MM.1S (cell line): ENCODE measurements around the gene CD44.

Source experiments
- DNase-seq: peaks from one replicate; pipeline ENCODE4 v3.0.0-alpha.2; 2015
- H2AFZ ChIP-seq: fragments of 300-600 bp; sonication (generic); 2 replicates; pipeline ENCODE4 v1.6.0; 2016; ENCODE audit warnings: antibody characterized with exemption, low read length
- H3F3A ChIP-seq: fragments of 300-600 bp; sonication (generic); 2 replicates; pipeline ENCODE4 v1.6.1; 2016; ENCODE audit warnings: mild to moderate bottlenecking, antibody characterized with exemption, low read length, moderate library complexity, mixed read lengths; ENCODE audit not compliant: insufficient read depth
- H3K27ac ChIP-seq: fragments of 300-600 bp; sonication (generic); 2 replicates; pipeline ENCODE4 v1.5.1; 2016; ENCODE audit warnings: mild to moderate bottlenecking, low read length
- H3K27me3 ChIP-seq: fragments of 300-600 bp; sonication (generic); replicated peaks from 2 replicates; pipeline ENCODE4 v1.6.0; 2016; ENCODE audit warnings: low read length; ENCODE audit not compliant: insufficient read depth
- H3K36me3 ChIP-seq: fragments of 300-600 bp; sonication (generic); replicated peaks from 2 replicates; pipeline ENCODE4 v1.6.1; 2016; ENCODE audit warnings: mild to moderate bottlenecking, low read length, mixed read lengths; ENCODE audit not compliant: insufficient read depth
- H3K4me1 ChIP-seq: fragments of 300-600 bp; sonication (generic); 2 replicates; pipeline ENCODE4 v1.6.1; 2016; ENCODE audit warnings: low read length, mixed read lengths
- H3K4me2 ChIP-seq: fragments of 300-600 bp; sonication (generic); 2 replicates; pipeline ENCODE4 v1.6.0; 2016; ENCODE audit warnings: low read depth, low read length
- H3K4me3 ChIP-seq: fragments of 300-600 bp; sonication (generic); 2 replicates; pipeline ENCODE4 v1.5.1; 2016; ENCODE audit warnings: low read length, mixed read lengths
- H3K79me2 ChIP-seq: fragments of 300-600 bp; sonication (generic); 2 replicates; pipeline ENCODE4 v1.6.1; 2016; ENCODE audit warnings: mixed run types, low read length, mixed read lengths
- H3K9ac ChIP-seq: fragments of 300-600 bp; sonication (generic); 2 replicates; pipeline ENCODE4 v1.6.1; 2016; ENCODE audit warnings: low read length, mixed read lengths
- H3K9me2 ChIP-seq: fragments of 300-600 bp; sonication (generic); replicated peaks from 2 replicates; pipeline ENCODE4 v1.6.1; 2016; ENCODE audit warnings: mild to moderate bottlenecking, low read length, mixed read lengths; ENCODE audit not compliant: insufficient read depth
- H3K9me3 ChIP-seq: fragments of 300-600 bp; sonication (generic); replicated peaks from 2 replicates; pipeline ENCODE4 v1.6.1; 2016; ENCODE audit warnings: mild to moderate bottlenecking, low read length, mixed read lengths; ENCODE audit not compliant: insufficient read depth
- H4K20me1 ChIP-seq: fragments of 300-600 bp; sonication (generic); 2 replicates; pipeline ENCODE4 v1.6.1; 2016; ENCODE audit warnings: mild to moderate bottlenecking, low read length, moderate library complexity, mixed read lengths; ENCODE audit not compliant: insufficient read depth
- CTCF ChIP-seq: fragments of 300-600 bp; sonication (generic); IDR thresholded peaks from 2 replicates; pipeline ENCODE4 v1.5.1; 2016; ENCODE audit warnings: antibody characterized with exemption, low read length, mixed read lengths
- EZH2 ChIP-seq: fragments of 300-600 bp; sonication (generic); optimal IDR thresholded peaks from 2 replicates; pipeline ENCODE3; 2017; ENCODE audit warnings: low read depth, mild to moderate bottlenecking, antibody characterized with exemption, low read length, mixed read lengths
- EZH2phosphoT487 ChIP-seq: fragments of 300-600 bp; sonication (generic); IDR thresholded peaks from 2 replicates; pipeline ENCODE4 v1.6.1; 2018; ENCODE audit warnings: antibody characterized with exemption, low read length

CD44 gene

DNA sequence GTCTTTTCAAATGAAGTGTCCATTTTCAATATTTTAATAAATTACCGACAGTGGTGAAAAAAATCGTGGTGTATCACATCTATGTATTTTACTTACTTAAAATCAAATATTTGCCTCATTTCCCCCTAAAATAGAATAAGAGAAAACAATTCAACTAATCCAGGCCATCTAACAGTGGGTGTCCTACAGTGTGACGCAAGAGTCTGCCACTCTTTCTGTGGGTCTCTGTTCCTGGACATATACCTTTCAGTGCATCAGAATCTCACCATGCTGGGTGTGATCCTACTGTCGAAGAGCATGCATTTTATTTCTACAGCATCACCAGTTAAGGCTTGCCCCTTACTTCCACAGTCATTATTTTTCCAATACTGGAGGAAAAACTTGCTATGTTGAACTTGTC, 111.2 kb downstream of the CD44 start:
- Histone ChIP-seq H3K27me3 (no peaks in the 10 kb centered on the region), H2AFZ (no peak overlapping the region), H3K4me1 (no peaks in the 10 kb centered on the region), H4K20me1 (no peaks in the 10 kb centered on the region), H3K4me3 (no peak overlapping the region), H3K36me3 (no peaks in the 10 kb centered on the region), H3K9me3 (no peaks in the 10 kb centered on the region), H3K27ac (no peak overlapping the region), H3K9me2 (no peaks in the 10 kb centered on the region), H3K79me2 (no peaks in the 10 kb centered on the region), H3K4me2 (no peak overlapping the region), H3F3A (no peaks in the 10 kb centered on the region), H3K9ac (no peak overlapping the region)
- TF ChIP-seq EZH2 (no peak), CTCF (no peak), EZH2phosphoT487 (no peak)
- no peak for DNase-seq

DNA sequence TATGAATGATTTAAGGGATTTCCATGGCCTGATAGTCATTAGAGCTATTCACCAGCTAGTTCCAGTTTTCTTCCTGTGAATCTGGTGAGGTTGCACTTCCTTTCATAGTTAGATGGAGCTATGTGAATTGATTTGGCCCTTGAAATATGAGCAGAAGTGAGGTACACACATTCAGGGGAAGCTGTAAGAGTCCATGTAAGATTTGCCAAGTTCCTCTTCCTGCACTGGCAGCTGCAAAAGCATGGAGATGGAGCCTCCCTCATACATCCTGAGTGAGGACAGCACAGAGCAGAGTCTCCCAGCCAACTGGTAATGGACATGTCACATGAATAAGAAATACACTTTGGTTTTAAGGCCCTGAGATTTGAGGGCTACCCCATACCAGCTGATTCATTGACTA, 111.7 kb downstream of the CD44 start:
- H4K20me1 ChIP-seq, result no peaks in the 10 kb centered on the region
- H3K9ac ChIP-seq, result no peak overlapping the region
- no peaks in the 10 kb centered on the region for H3K9me3 ChIP-seq
- H3K79me2 ChIP-seq, result no peaks in the 10 kb centered on the region
- H3K27ac ChIP-seq, result no peak overlapping the region
- TF ChIP-seq CTCF (no peak), EZH2 (no peak), EZH2phosphoT487 (no peak)
- no peak overlapping the region for H3K4me3 ChIP-seq
- no peak overlapping the region for H2AFZ ChIP-seq
- H3K9me2 ChIP-seq, result no peaks in the 10 kb centered on the region
- H3K4me1 ChIP-seq, result no peaks in the 10 kb centered on the region
- no peak for DNase-seq
- H3K4me2 ChIP-seq, result no peak overlapping the region
- no peaks in the 10 kb centered on the region for H3F3A ChIP-seq
- no peaks in the 10 kb centered on the region for H3K27me3 ChIP-seq
- no peaks in the 10 kb centered on the region for H3K36me3 ChIP-seq

DNA sequence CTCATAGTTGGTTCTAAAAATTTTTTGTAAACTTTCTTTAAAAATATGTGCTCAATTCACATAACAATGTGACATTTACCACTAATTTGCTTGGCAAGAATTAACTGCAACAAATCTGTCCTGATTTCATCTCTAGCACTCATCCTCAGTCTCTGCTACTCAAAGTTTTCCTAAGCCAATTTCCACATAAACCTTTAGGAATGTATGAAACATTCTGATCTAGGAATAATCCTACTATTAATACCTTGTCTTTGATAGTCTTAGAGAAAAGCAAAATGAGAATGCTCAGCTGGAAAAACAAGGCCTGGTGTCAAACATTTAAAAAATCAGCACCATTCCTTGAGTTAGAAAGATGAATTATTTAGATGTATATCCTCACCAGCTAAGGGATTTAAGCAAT, 114.3 kb downstream of the CD44 start:
- Histone ChIP-seq H3F3A (peaks cover 10% of the 10 kb centered on the region), H4K20me1 (no peaks in the 10 kb centered on the region), H3K9ac (no peak overlapping the region), H3K79me2 (no peaks in the 10 kb centered on the region), H3K4me3 (no peak overlapping the region), H3K4me2 (no peak overlapping the region), H3K27me3 (no peaks in the 10 kb centered on the region), H2AFZ (no peak overlapping the region), H3K9me3 (no peaks in the 10 kb centered on the region), H3K4me1 (peaks cover 16% of the 10 kb centered on the region), H3K27ac (no peak overlapping the region), H3K36me3 (no peaks in the 10 kb centered on the region), H3K9me2 (no peaks in the 10 kb centered on the region)
- TF ChIP-seq EZH2, result no peak
- TF ChIP-seq EZH2phosphoT487, result no peak
- no peak for TF ChIP-seq CTCF
- no peak for DNase-seq
